ENCODE results near the gene NDRG3.

The NDRG3 gene

GRCh38 chr20:36726168-36726567 is 19.7 kb downstream of the NDRG3 start:
- Histone ChIP-seq H3K36me3 (ENCODE audit: low read length) (no peaks in the 10 kb centered on the region), H3K9me3 (ENCODE audit: insufficient read depth, low read length) (no peaks in the 10 kb centered on the region), H3F3A (ENCODE audit: insufficient read depth) (no peaks in the 10 kb centered on the region), H4K20me1 (ENCODE audit: low read depth, low read length) (no peaks in the 10 kb centered on the region), H3K4me2 (ENCODE audit: low read depth, low read length, poor library complexity, severe bottlenecking) (no peak overlapping the region), H3K79me2 (ENCODE audit: insufficient read depth, low read length) (peaks cover 9% of the 10 kb centered on the region; the same call in 1 of the 2 replicates), H3K27ac (ENCODE audit: low read depth, low read length) (no peak overlapping the region), H3K4me3 (ENCODE audit: insufficient read depth, low read length, poor library complexity, severe bottlenecking) (no peak overlapping the region), H2AFZ (ENCODE audit: low read depth, low read length, severe bottlenecking) (no peak overlapping the region), H3K9me2 (replicated peaks; ENCODE audit: insufficient read depth, low read length) (no peaks in the 10 kb centered on the region), H3K27me3 (ENCODE audit: low read length) (no peaks in the 10 kb centered on the region), H3K9ac (ENCODE audit: low read length) (no peak overlapping the region)
- TF ChIP-seq CTCF (IDR thresholded peaks at IDR 0.05; ENCODE audit: insufficient read depth, low read length, poor library complexity, severe bottlenecking): no peak
- no peak for TF ChIP-seq EZH2phosphoT487 (conservative IDR thresholded peaks at IDR 0.05; ENCODE audit: low read length)

- Histone ChIP-seq H3K4me3 (ENCODE audit: insufficient read depth, low read length, poor library complexity, severe bottlenecking) (no peak overlapping the region), H3K79me2 (ENCODE audit: insufficient read depth, low read length) (0 out of 2 replicates have a peak, but pooled peaks cover 4% of the 10 kb centered on the region), H3K9me2 (replicated peaks; ENCODE audit: insufficient read depth, low read length) (no peaks in the 10 kb centered on the region), H3K27me3 (ENCODE audit: low read length) (no peaks in the 10 kb centered on the region), H2AFZ (ENCODE audit: low read depth, low read length, severe bottlenecking) (no peak overlapping the region), H3K36me3 (ENCODE audit: low read length) (no peaks in the 10 kb centered on the region), H3K4me2 (ENCODE audit: low read depth, low read length, poor library complexity, severe bottlenecking) (no peak overlapping the region), H4K20me1 (ENCODE audit: low read depth, low read length) (no peaks in the 10 kb centered on the region), H3K9me3 (ENCODE audit: insufficient read depth, low read length) (no peaks in the 10 kb centered on the region), H3F3A (ENCODE audit: insufficient read depth) (no peaks in the 10 kb centered on the region), H3K27ac (ENCODE audit: low read depth, low read length) (no peak overlapping the region), H3K9ac (ENCODE audit: low read length) (no peak overlapping the region)
- TF ChIP-seq EZH2phosphoT487 (conservative IDR thresholded peaks at IDR 0.05; ENCODE audit: low read length): no peak
- TF ChIP-seq CTCF (IDR thresholded peaks at IDR 0.05; ENCODE audit: insufficient read depth, low read length, poor library complexity, severe bottlenecking): no peak
Observed at GRCh38 chr20:36720510-36720909, 25.4 kb downstream of the NDRG3 start.

- Histone ChIP-seq H3K36me3 (ENCODE audit: low read length) (no peaks in the 10 kb centered on the region), H3K9me2 (replicated peaks; ENCODE audit: insufficient read depth, low read length) (no peaks in the 10 kb centered on the region), H3K4me3 (ENCODE audit: insufficient read depth, low read length, poor library complexity, severe bottlenecking) (no peak overlapping the region), H4K20me1 (ENCODE audit: low read depth, low read length) (no peaks in the 10 kb centered on the region), H3K9me3 (ENCODE audit: insufficient read depth, low read length) (no peaks in the 10 kb centered on the region), H3F3A (ENCODE audit: insufficient read depth) (no peaks in the 10 kb centered on the region), H3K4me2 (ENCODE audit: low read depth, low read length, poor library complexity, severe bottlenecking) (no peak overlapping the region), H3K27ac (ENCODE audit: low read depth, low read length) (no peak overlapping the region), H3K79me2 (ENCODE audit: insufficient read depth, low read length) (no peaks in the 10 kb centered on the region), H3K9ac (ENCODE audit: low read length) (no peak overlapping the region), H2AFZ (ENCODE audit: low read depth, low read length, severe bottlenecking) (no peak overlapping the region), H3K27me3 (ENCODE audit: low read length) (no peaks in the 10 kb centered on the region)
- TF ChIP-seq CTCF (IDR thresholded peaks at IDR 0.05; ENCODE audit: insufficient read depth, low read length, poor library complexity, severe bottlenecking): no peak
- no peak for TF ChIP-seq EZH2phosphoT487 (conservative IDR thresholded peaks at IDR 0.05; ENCODE audit: low read length)
Observed at GRCh38 chr20:36717657-36718056, 28.2 kb downstream of the NDRG3 start.
